SU-DHL-6 (cell line): Measurements from ENCODE around the gene RAB3B.

Source experiments
- H2AFZ ChIP-seq: fragments of 200-600 bp; sonication (generic); 2 replicates; pipeline ENCODE4 v1.6.1; 2014; ENCODE audit warnings: low read depth, mild to moderate bottlenecking, moderate library complexity, mixed read lengths, antibody characterized with exemption, low read length; ENCODE audit not compliant: severe bottlenecking
- H3F3A ChIP-seq: fragments of 200-600 bp; shearing (Covaris generic); 2 replicates; pipeline ENCODE4 v1.6.0; 2016; ENCODE audit warnings: antibody characterized with exemption, mild to moderate bottlenecking; ENCODE audit not compliant: insufficient read depth
- H3K27ac ChIP-seq: fragments of 200-600 bp; sonication (generic); 2 replicates; pipeline ENCODE4 v1.5.1; 2016; ENCODE audit warnings: low read depth, mild to moderate bottlenecking, low read length, moderate library complexity, mixed read lengths
- H3K27me3 ChIP-seq: fragments of 200-600 bp; sonication (generic), shearing (Covaris generic); 2 replicates; pipeline ENCODE4 v1.6.0; 2014; ENCODE audit warnings: mild to moderate bottlenecking, low read length
- H3K36me3 ChIP-seq: fragments of 200-600 bp; sonication (generic); 2 replicates; pipeline ENCODE4 v1.6.1; 2014; ENCODE audit warnings: mild to moderate bottlenecking, low read length, mixed read lengths
- H3K4me2 ChIP-seq: fragments of 300-600, 200-600 bp; shearing (Covaris generic), sonication (generic); 2 replicates; pipeline ENCODE4 v1.6.0; 2014; ENCODE audit warnings: low read length, low read depth, mild to moderate bottlenecking; ENCODE audit not compliant: poor library complexity, severe bottlenecking
- H3K4me3 ChIP-seq: fragments of 200-600 bp; sonication (generic); 2 replicates; pipeline ENCODE4 v1.5.1; 2014; ENCODE audit warnings: antibody characterized with exemption, low read length, mild to moderate bottlenecking, mixed read lengths; ENCODE audit not compliant: insufficient read depth, poor library complexity, severe bottlenecking
- H3K79me2 ChIP-seq: fragments of 200-600 bp; sonication (generic); 2 replicates; pipeline ENCODE4 v1.6.1; 2014; ENCODE audit warnings: mild to moderate bottlenecking, low read length, moderate library complexity; ENCODE audit not compliant: insufficient read depth
- H3K9ac ChIP-seq: fragments of 200-600 bp; sonication (generic); 2 replicates; pipeline ENCODE4 v1.7.0; 2014; ENCODE audit warnings: mild to moderate bottlenecking, low read length
- H3K9me2 ChIP-seq: fragments of 200-600 bp; sonication (generic); replicated peaks from 2 replicates; pipeline ENCODE4 v1.6.1; 2014; ENCODE audit warnings: low read length; ENCODE audit not compliant: insufficient read depth
- H3K9me3 ChIP-seq: fragments of 200-600 bp; sonication (generic); 2 replicates; pipeline ENCODE4 v1.6.1; 2014; ENCODE audit warnings: low read length, mixed read lengths; ENCODE audit not compliant: insufficient read depth
- H4K20me1 ChIP-seq: fragments of 200-600 bp; sonication (generic); 2 replicates; pipeline ENCODE4 v1.6.1; 2014; ENCODE audit warnings: low read depth, mild to moderate bottlenecking, antibody characterized with exemption, low read length, moderate library complexity, mixed read lengths
- EZH2phosphoT487 ChIP-seq: fragments of 200-600 bp; sonication (generic), shearing (Covaris generic); conservative IDR thresholded peaks from 2 replicates; pipeline ENCODE4 v1.6.1; 2018; ENCODE audit warnings: mild to moderate bottlenecking, antibody characterized with exemption, low read length, moderate library complexity, mixed read lengths
- TF ChIP-seq, protein P1 (sequence below): fragments of 200-600 bp; sonication (generic); IDR thresholded peaks from one replicate; pipeline ENCODE4 v1.5.1; 2017; ENCODE audit warnings: antibody characterized with exemption, mild to moderate bottlenecking, low read length, moderate library complexity; ENCODE audit not compliant: insufficient read depth, poor library complexity, severe bottlenecking

Gene RAB3B

DNA sequence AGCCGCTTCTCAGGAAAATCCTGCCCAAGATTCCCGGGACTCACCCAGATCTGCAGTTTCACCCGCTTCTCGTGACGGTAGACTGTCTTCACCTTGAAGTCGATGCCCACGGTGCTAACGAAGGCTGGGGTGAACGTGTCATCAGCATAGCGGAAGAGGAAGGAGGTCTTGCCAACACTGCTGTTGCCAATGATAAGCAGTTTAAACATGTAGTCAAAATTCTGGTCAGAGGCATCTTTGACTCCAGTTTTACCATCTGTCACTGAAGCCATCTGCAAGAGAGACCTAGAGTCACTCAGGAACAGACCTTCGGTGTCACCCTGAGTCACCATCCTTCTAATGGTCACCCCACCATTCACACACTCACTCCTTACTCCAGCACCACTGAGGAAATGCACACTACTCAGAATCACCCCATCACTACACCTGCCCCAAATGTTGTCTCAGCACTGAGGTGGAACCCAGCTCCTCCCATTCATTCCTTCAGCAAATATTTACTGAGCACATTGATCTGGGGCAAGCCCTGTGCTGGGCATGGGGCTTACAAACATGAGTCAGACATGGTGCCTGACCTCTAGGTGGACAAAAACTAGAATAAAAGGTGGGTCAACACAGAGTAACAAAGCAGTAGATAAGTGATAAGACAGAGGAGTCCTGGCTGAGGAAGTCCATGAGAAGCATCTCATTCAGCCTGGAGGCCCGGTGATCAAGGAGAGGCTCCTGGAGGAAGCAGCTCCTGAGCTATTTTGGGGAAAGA is 13.5 kb downstream of the RAB3B start:
- Histone ChIP-seq H3K27ac (no peak overlapping the region), H3K4me3 (no peak overlapping the region), H3F3A (no peaks in the 10 kb centered on the region), H3K36me3 (no peaks in the 10 kb centered on the region), H3K9ac (no peak overlapping the region), H2AFZ (no peak overlapping the region), H3K79me2 (no peaks in the 10 kb centered on the region), H4K20me1 (no peaks in the 10 kb centered on the region), H3K4me2 (no peak overlapping the region), H3K9me2 (no peaks in the 10 kb centered on the region), H3K27me3 (no peaks in the 10 kb centered on the region), H3K9me3 (no peaks in the 10 kb centered on the region)
- TF ChIP-seq, protein P1, sequence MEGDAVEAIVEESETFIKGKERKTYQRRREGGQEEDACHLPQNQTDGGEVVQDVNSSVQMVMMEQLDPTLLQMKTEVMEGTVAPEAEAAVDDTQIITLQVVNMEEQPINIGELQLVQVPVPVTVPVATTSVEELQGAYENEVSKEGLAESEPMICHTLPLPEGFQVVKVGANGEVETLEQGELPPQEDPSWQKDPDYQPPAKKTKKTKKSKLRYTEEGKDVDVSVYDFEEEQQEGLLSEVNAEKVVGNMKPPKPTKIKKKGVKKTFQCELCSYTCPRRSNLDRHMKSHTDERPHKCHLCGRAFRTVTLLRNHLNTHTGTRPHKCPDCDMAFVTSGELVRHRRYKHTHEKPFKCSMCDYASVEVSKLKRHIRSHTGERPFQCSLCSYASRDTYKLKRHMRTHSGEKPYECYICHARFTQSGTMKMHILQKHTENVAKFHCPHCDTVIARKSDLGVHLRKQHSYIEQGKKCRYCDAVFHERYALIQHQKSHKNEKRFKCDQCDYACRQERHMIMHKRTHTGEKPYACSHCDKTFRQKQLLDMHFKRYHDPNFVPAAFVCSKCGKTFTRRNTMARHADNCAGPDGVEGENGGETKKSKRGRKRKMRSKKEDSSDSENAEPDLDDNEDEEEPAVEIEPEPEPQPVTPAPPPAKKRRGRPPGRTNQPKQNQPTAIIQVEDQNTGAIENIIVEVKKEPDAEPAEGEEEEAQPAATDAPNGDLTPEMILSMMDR = no peak
- no peak for TF ChIP-seq EZH2phosphoT487

DNA sequence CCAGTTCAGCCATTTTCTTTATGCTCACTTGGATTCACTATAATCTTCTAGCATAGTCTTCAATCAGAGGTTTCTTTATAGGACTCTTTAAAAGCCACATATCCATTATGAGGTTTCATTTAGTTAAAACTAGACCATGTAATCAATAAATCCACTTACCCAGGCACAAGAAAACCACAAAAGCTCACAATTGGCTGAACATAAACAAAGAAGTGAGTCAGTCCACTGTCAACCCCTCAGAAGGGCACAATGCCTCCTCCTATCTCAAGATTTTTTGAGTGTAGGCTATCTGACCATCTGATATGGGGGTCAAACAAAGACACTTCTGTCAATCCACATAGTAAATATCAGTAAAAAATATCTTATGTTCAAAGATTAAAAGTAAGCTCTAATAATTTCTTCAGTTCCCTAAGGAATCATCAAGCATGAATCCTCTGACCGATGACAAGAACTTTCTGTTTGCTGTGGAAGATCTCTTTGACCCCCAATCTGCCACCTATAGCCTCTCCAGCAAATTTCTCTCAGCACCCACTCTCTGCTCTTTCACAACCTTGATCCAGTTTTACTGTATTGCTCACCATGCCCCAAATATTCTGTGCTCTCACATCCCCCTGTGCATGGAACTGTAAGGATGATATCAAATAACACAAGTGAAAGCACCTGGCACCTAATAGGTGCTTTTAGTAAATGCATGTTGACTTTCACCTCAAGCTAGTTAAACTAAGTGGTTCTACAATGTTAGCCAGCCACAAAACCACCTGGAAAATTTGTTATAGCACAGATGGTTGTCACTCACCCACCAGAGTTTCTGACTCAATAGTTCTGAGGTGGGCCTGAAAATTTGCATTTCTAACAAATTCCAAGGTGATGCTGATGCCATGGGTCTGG is 16.7 kb downstream of the RAB3B start:
- H3K4me3 ChIP-seq = no peak overlapping the region
- H3K36me3 ChIP-seq = no peaks in the 10 kb centered on the region
- no peaks in the 10 kb centered on the region for H4K20me1 ChIP-seq
- H3K27me3 ChIP-seq = no peaks in the 10 kb centered on the region
- no peak overlapping the region for H3K9ac ChIP-seq
- no peak overlapping the region for H3K4me2 ChIP-seq
- no peaks in the 10 kb centered on the region for H3F3A ChIP-seq
- no peaks in the 10 kb centered on the region for H3K9me3 ChIP-seq
- H3K27ac ChIP-seq = no peak overlapping the region
- TF ChIP-seq, protein P1 = no peak
- no peak for TF ChIP-seq EZH2phosphoT487
- no peaks in the 10 kb centered on the region for H3K9me2 ChIP-seq
- H3K79me2 ChIP-seq = no peaks in the 10 kb centered on the region
- no peak overlapping the region for H2AFZ ChIP-seq

- TF ChIP-seq EZH2phosphoT487 = no peak
- TF ChIP-seq, protein P1 = no peak
- no peaks in the 10 kb centered on the region for H4K20me1 ChIP-seq
- no peaks in the 10 kb centered on the region for H3K9me3 ChIP-seq
- H2AFZ ChIP-seq = no peak overlapping the region
- H3K79me2 ChIP-seq = no peaks in the 10 kb centered on the region
- no peaks in the 10 kb centered on the region for H3F3A ChIP-seq
- H3K27ac ChIP-seq = no peak overlapping the region
- H3K27me3 ChIP-seq = no peaks in the 10 kb centered on the region
- H3K4me3 ChIP-seq = no peak overlapping the region
- no peaks in the 10 kb centered on the region for H3K36me3 ChIP-seq
- H3K9ac ChIP-seq = no peak overlapping the region
- H3K9me2 ChIP-seq = no peaks in the 10 kb centered on the region
- H3K4me2 ChIP-seq = no peak overlapping the region
Observed at GRCh38 chr1:51969038-51969705, 21.3 kb downstream of the RAB3B start.
